ENCODE data around the gene TINCR. TPM values are rescaled to one million over a fixed set of nuclear protein-coding genes. Genes with fewer than 3 reads are reported as not detected.

Gene TINCR
- polyA plus RNA-seq (0.50 and 2.0 TPM in 2 replicates), polyA minus RNA-seq (1.7 and 3.2 TPM in 2 replicates)

GRCh38 chr19:5567360-5567969 lies at the start of gene TINCR:
TINCR (minus strand) TSS chr19:5567953.
- Histone ChIP-seq H3K9ac (ENCODE audit: low read length) (no peak within 1 kb of the TSS), H3K36me3 (ENCODE audit: insufficient read depth, low read length) (no peaks in the 10 kb centered on the region), H3K9me2 (ENCODE audit: insufficient read depth, low read length) (no peaks in the 10 kb centered on the region), H3K27ac (ENCODE audit: low read length) (no peak within 1 kb of the TSS), H3K79me2 (replicated peaks; ENCODE audit: insufficient read depth, low read length) (no peaks in the 10 kb centered on the region), H3K27me3 (ENCODE audit: insufficient read depth, low read depth, low read length) (peaks cover 4% of the 10 kb centered on the region), H3F3A (ENCODE audit: insufficient read depth, low read length, poor library complexity, severe bottlenecking) (no peaks in the 10 kb centered on the region), H2AFZ (ENCODE audit: low read depth, low read length) (no peak within 1 kb of the TSS), H3K9me3 (ENCODE audit: low read length) (no peaks in the 10 kb centered on the region), H4K20me1 (ENCODE audit: insufficient read depth) (no peaks in the 10 kb centered on the region), H3K4me2 (ENCODE audit: low read length) (no peak within 1 kb of the TSS), H3K4me3 (ENCODE audit: low read length) (no peak within 1 kb of the TSS)
- TF ChIP-seq MXI1 (conservative IDR thresholded peaks at IDR 0.05; ENCODE audit: poor library complexity, severe bottlenecking) (no peak), EP300 (conservative IDR thresholded peaks at IDR 0.05; ENCODE audit: poor library complexity, severe bottlenecking) (no peak), EZH2 (IDR thresholded peaks at IDR 0.05; ENCODE audit: borderline replicate concordance, insufficient read depth, low read length, poor library complexity, severe bottlenecking) (no peak)

GRCh38 chr19:5617080-5617479 lies 49.3 kb upstream of the TINCR start:
- TF ChIP-seq CTCF (IDR thresholded peaks at IDR 0.05; ENCODE audit: poor library complexity, severe bottlenecking) (no peak), EZH2 (IDR thresholded peaks at IDR 0.05; ENCODE audit: borderline replicate concordance, insufficient read depth, low read length, poor library complexity, severe bottlenecking) (no peak), RAD21 (conservative IDR thresholded peaks at IDR 0.05) (no peak), MXI1 (conservative IDR thresholded peaks at IDR 0.05; ENCODE audit: poor library complexity, severe bottlenecking) (no peak)

DNA sequence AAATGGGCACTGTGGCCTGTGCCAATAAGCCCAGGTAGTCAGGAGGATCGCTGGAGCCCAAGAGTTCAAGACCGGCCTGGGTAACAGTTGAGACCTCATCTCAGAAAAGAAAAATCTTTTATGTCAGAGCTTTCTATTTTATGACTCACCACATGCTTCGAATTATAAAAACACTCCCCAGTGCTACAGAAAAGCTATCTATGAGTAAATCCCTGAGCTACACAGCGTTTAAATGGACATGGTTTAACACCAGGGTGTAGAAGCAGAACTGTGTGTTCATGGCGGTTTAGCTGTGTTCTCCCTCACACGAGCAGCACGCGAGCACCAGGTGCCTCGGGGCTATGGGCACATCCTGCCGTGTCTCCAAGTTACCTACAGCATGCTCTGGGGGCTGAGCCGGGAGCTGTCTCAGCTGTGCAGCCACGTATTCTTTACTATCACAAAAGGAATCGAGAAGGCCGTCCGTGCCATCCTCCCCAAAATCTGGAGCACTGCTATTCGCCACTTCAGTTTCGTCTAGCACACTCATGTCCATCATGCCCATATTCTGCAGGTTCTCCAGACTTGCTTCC lies 48.1 kb upstream of the TINCR start:
- H4K20me1 ChIP-seq (ENCODE audit: insufficient read depth): no peaks in the 10 kb centered on the region
- H2AFZ ChIP-seq (ENCODE audit: low read depth, low read length): no peak overlapping the region
- no peaks in the 10 kb centered on the region for H3F3A ChIP-seq (ENCODE audit: insufficient read depth, low read length, poor library complexity, severe bottlenecking)
- H3K27ac ChIP-seq (ENCODE audit: low read length): no peak overlapping the region
- H3K4me3 ChIP-seq (ENCODE audit: low read length): no peak overlapping the region
- H3K27me3 ChIP-seq (ENCODE audit: insufficient read depth, low read depth, low read length): no peaks in the 10 kb centered on the region
- no peaks in the 10 kb centered on the region for H3K9me3 ChIP-seq (ENCODE audit: low read length)
- H3K9ac ChIP-seq (ENCODE audit: low read length): no peak overlapping the region
- peaks cover 39% of the 10 kb centered on the region for H3K79me2 ChIP-seq (replicated peaks; ENCODE audit: insufficient read depth, low read length)
- H3K36me3 ChIP-seq (ENCODE audit: insufficient read depth, low read length): no peaks in the 10 kb centered on the region
- H3K4me2 ChIP-seq (ENCODE audit: low read length): no peak overlapping the region
- no peak for TF ChIP-seq CTCF (IDR thresholded peaks at IDR 0.05; ENCODE audit: poor library complexity, severe bottlenecking)
- no peak for TF ChIP-seq TAF1 (IDR thresholded peaks at IDR 0.05; ENCODE audit: low read depth)
- no peaks in the 10 kb centered on the region for H3K9me2 ChIP-seq (ENCODE audit: insufficient read depth, low read length)

More at GRCh38 chr19:5617080-5617479, 49.3 kb upstream of the TINCR start:
- Histone ChIP-seq H3K27me3 (ENCODE audit: insufficient read depth, low read depth, low read length) (no peaks in the 10 kb centered on the region), H3K9me2 (ENCODE audit: insufficient read depth, low read length) (no peaks in the 10 kb centered on the region), H3K4me3 (ENCODE audit: low read length) (no peak overlapping the region), H3K9me3 (ENCODE audit: low read length) (no peaks in the 10 kb centered on the region), H3K9ac (ENCODE audit: low read length) (no peak overlapping the region), H3K27ac (ENCODE audit: low read length) (no peak overlapping the region), H3F3A (ENCODE audit: insufficient read depth, low read length, poor library complexity, severe bottlenecking) (no peaks in the 10 kb centered on the region), H3K36me3 (ENCODE audit: insufficient read depth, low read length) (no peaks in the 10 kb centered on the region), H4K20me1 (ENCODE audit: insufficient read depth) (no peaks in the 10 kb centered on the region), H3K79me2 (replicated peaks; ENCODE audit: insufficient read depth, low read length) (peaks cover 51% of the 10 kb centered on the region), H3K4me2 (ENCODE audit: low read length) (no peak overlapping the region), H2AFZ (ENCODE audit: low read depth, low read length) (no peak overlapping the region)

All from neural cell (in vitro differentiated cells).